Keratinocyte (primary cell): ENCODE data around the gene SPOP. TPM values are rescaled to one million over a fixed set of nuclear protein-coding genes. Genes with fewer than 3 reads are reported as not detected.

Source experiments
- DNase-seq: peaks from one replicate; pipeline ENCODE4 v3.0.0-alpha.2; 2011; ENCODE audit warnings: low read depth, missing footprints, low spot score
- FAIRE-seq: peaks from 2 replicates; lab custom pipeline; 2011; peaks lifted over from hg19 to GRCh38; lab: Jason Lieb, UNC
- H2AFZ ChIP-seq: 2 replicates; pipeline ENCODE4 v1.6.0; 2012; ENCODE audit warnings: low read length, control low read depth, inconsistent platforms; ENCODE audit not compliant: control insufficient read depth
- H3K27ac ChIP-seq: 2 replicates; pipeline ENCODE4 v1.5.1; 2011; ENCODE audit warnings: low read length; ENCODE audit not compliant: control insufficient read depth, insufficient read depth
- H3K27me3 ChIP-seq: 3 replicates; pipeline ENCODE4 v1.6.0; 2011; ENCODE audit warnings: low read length; ENCODE audit not compliant: control insufficient read depth, insufficient read depth; ENCODE audit errors: extremely low read depth
- H3K36me3 ChIP-seq, 2 experiments: 2 replicates in 1 of 2; 3 replicates in 1 of 2; pipeline ENCODE4 v1.5.1; 2011; ENCODE audit warnings: low read length in 2 of 2, mild to moderate bottlenecking in 1 of 2; ENCODE audit not compliant: control insufficient read depth in 2 of 2, insufficient read depth in 2 of 2; ENCODE audit errors: extremely low read depth in 1 of 2
- H3K4me1 ChIP-seq: 3 replicates; pipeline ENCODE4 v1.5.1; 2011; ENCODE audit warnings: low read length; ENCODE audit not compliant: control insufficient read depth, insufficient read depth; ENCODE audit errors: extremely low read depth
- H3K4me2 ChIP-seq: 3 replicates; pipeline ENCODE4 v1.6.0; 2011; ENCODE audit warnings: low read depth, low read length; ENCODE audit not compliant: control insufficient read depth, insufficient read depth; ENCODE audit errors: extremely low read depth
- H3K4me3 ChIP-seq, 3 experiments: fragments of 200-600 bp in 1 of 3; sonication (generic) in 1 of 3; 2 replicates in 2 of 3; 3 replicates in 1 of 3; pipeline ENCODE4 v1.5.1; 2011 to 2016; ENCODE audit warnings: low read length in 3 of 3, mild to moderate bottlenecking in 3 of 3, control low read depth in 2 of 3, inconsistent platforms in 1 of 3, low read depth in 1 of 3, mixed read lengths in 1 of 3, mixed run types in 1 of 3, moderate library complexity in 1 of 3; ENCODE audit not compliant: control insufficient read depth in 2 of 3, insufficient read depth in 2 of 3; ENCODE audit errors: extremely low read depth in 1 of 3
- H3K79me2 ChIP-seq: 2 replicates; pipeline ENCODE4 v1.6.0; 2012; ENCODE audit warnings: low read length; ENCODE audit not compliant: control insufficient read depth, insufficient read depth
- H3K9ac ChIP-seq: 3 replicates; pipeline ENCODE4 v1.6.0; 2011; ENCODE audit warnings: low read length; ENCODE audit not compliant: control insufficient read depth, insufficient read depth; ENCODE audit errors: extremely low read depth
- H3K9me1 ChIP-seq: 3 replicates; pipeline ENCODE4 v1.6.0; 2011; ENCODE audit warnings: low read length; ENCODE audit not compliant: control insufficient read depth, insufficient read depth; ENCODE audit errors: extremely low read depth
- H3K9me3 ChIP-seq: 2 replicates; pipeline ENCODE4 v1.5.1; 2012; ENCODE audit warnings: low read depth, low read length; ENCODE audit not compliant: control insufficient read depth
- H4K20me1 ChIP-seq: 3 replicates; pipeline ENCODE4 v1.6.0; 2011; ENCODE audit warnings: low read length; ENCODE audit not compliant: control insufficient read depth, insufficient read depth; ENCODE audit errors: extremely low read depth
- CTCF ChIP-seq, 3 experiments: IDR thresholded peaks in 1 of 3; conservative IDR thresholded peaks in 1 of 3; optimal IDR thresholded peaks in 1 of 3; 2 replicates in 2 of 3; 3 replicates in 1 of 3; pipeline versions ENCODE3 to v1.5.1; 2011; ENCODE audit warnings: low read length in 3 of 3, mild to moderate bottlenecking in 3 of 3, moderate library complexity in 2 of 3, control low read depth in 1 of 3, inconsistent platforms in 1 of 3; ENCODE audit not compliant: insufficient read depth in 2 of 3; ENCODE audit errors: extremely low read depth in 1 of 3
- EZH2 ChIP-seq: IDR thresholded peaks from one replicate; pipeline ENCODE4 v1.6.1; 2012; ENCODE audit warnings: inconsistent platforms, mild to moderate bottlenecking, low read length, moderate library complexity
- dilution Hi-C: fragments of 300-500 bp; cut with MboI; formaldehyde crosslinking; loops from one replicate; pipeline ENCODE4 v1.7.0; 2020; ENCODE audit warnings: low sequenced_read_pairs; ENCODE audit not compliant: extremely low pct_ligation_motif_present
- polyA plus RNA-seq, 5 experiments: library from polyadenylated mRNA; depleted of rRNA in 3 of 5; stranded (reverse) in 3 of 5; stranded (forward) in 1 of 5; unstranded in 1 of 5; fragments of >200 nt; gene quantifications; 1 replicate in 1 of 5; 2 replicates in 3 of 5; 3 replicates in 1 of 5; pipeline versions ENCODE4 v1.2.1 to v1.2.3, GENCODE V29; 2011 to 2012; ENCODE audit warnings: missing spikeins in 2 of 5, low read depth in 1 of 5, low replicate concordance in 1 of 5

Gene SPOP
- polyA plus RNA-seq, 1 donor (not counting 4 experiments of a cell fraction or from before 2014, with no cell fraction given), result 27.5 TPM

GRCh38 chr17:49688848-49689247 lies 11.0 kb upstream of the SPOP start:
- TF ChIP-seq CTCF (optimal IDR thresholded peaks at IDR 0.05 in 1 of 3, IDR thresholded peaks at IDR 0.05 in 1 of 3, conservative IDR thresholded peaks at IDR 0.05 in 1 of 3; ENCODE audit: extremely low read depth in 1 of 3, insufficient read depth in 2 of 3, low read length in 3 of 3) (no peak), EZH2 (no peak)

GRCh38 chr17:49687878-49688491 lies 10.1 kb upstream of the SPOP start:
- TF ChIP-seq CTCF (optimal IDR thresholded peaks at IDR 0.05 in 1 of 3, IDR thresholded peaks at IDR 0.05 in 1 of 3, conservative IDR thresholded peaks at IDR 0.05 in 1 of 3; ENCODE audit: extremely low read depth in 1 of 3, insufficient read depth in 2 of 3, low read length in 3 of 3) (no peak), EZH2 (no peak)
- FAIRE-seq, result no peak
- H4K20me1 ChIP-seq, result no peaks in the 10 kb centered on the region
- no peak overlapping the region for H3K4me3 ChIP-seq
- DNase-seq, result no peak
- H3K27ac ChIP-seq, result no peak overlapping the region
- H3K4me1 ChIP-seq, result no peaks in the 10 kb centered on the region
- H3K9me1 ChIP-seq, result no peaks in the 10 kb centered on the region
- no peak overlapping the region for H3K4me2 ChIP-seq
- H3K9me3 ChIP-seq, result no peaks in the 10 kb centered on the region
- peak overlapping the region; percentile 39 for H2AFZ ChIP-seq
- H3K79me2 ChIP-seq, result no peaks in the 10 kb centered on the region
- no peaks in the 10 kb centered on the region for H3K36me3 ChIP-seq
- H3K9ac ChIP-seq, result no peak overlapping the region
- dilution Hi-C loops, result no loop called here
- peaks cover 5% of the 10 kb centered on the region for H3K27me3 ChIP-seq

More at GRCh38 chr17:49688848-49689247, 11.0 kb upstream of the SPOP start:
- Histone ChIP-seq H3K27me3 (peaks cover 5% of the 10 kb centered on the region), H3K4me1 (no peaks in the 10 kb centered on the region), H3K9me1 (no peaks in the 10 kb centered on the region), H4K20me1 (no peaks in the 10 kb centered on the region), H3K9ac (no peak overlapping the region), H3K79me2 (no peaks in the 10 kb centered on the region), H3K4me2 (no peak overlapping the region), H2AFZ (no peak overlapping the region), H3K27ac (no peak overlapping the region), H3K36me3 (no peaks in the 10 kb centered on the region), H3K4me3 (no peak overlapping the region), H3K9me3 (no peaks in the 10 kb centered on the region)
- dilution Hi-C loops, result no loop called here
- FAIRE-seq (no peak), DNase-seq (no peak)
